HEK293 (cell line): ENCODE measurements around the gene SMIM24.

Experiments
- CTCF ChIA-PET: fragments of 350-600 bp; formaldehyde crosslinking; extraction: SDS; loops from one replicate; lab custom pipeline; 2021; ENCODE audit warnings: antibody characterized with exemption; lab: Yijun Ruan, JAX
- POLR2A ChIA-PET: fragments of 300-600 bp; formaldehyde crosslinking; extraction: SDS; loops from one replicate; lab custom pipeline; 2020; ENCODE audit warnings: antibody characterized with exemption, inconsistent platforms; lab: Yijun Ruan, JAX
- H3K27ac ChIP-seq: fragments of 200-500 bp; sonication (Bioruptor generic); 2 replicates; pipeline ENCODE4 v1.5.1; 2014; ENCODE audit warnings: low read depth, low read length, control low read depth, inconsistent platforms; ENCODE audit errors: extremely low read depth
- H3K36me3 ChIP-seq, 2 experiments: fragments of 200-500 bp in 1 of 2; sonication (Bioruptor generic) in 1 of 2; 1 replicate in 1 of 2; 2 replicates in 1 of 2; pipeline ENCODE4 v1.5.1; 2014 to 2017; ENCODE audit warnings: inconsistent platforms in 2 of 2, low read length in 2 of 2; ENCODE audit not compliant: control insufficient read depth in 2 of 2, insufficient read depth in 1 of 2
- H3K4me1 ChIP-seq: fragments of 200-500 bp; sonication (Bioruptor generic); 2 replicates; pipeline ENCODE4 v1.5.1; 2014; ENCODE audit warnings: mild to moderate bottlenecking, low read length, inconsistent platforms; ENCODE audit not compliant: control insufficient read depth, insufficient read depth
- H3K4me3 ChIP-seq: 2 replicates; pipeline ENCODE4 v1.5.1; 2011; ENCODE audit warnings: low read depth, mild to moderate bottlenecking, control low read depth, low read length, moderate library complexity
- H3K9me3 ChIP-seq: fragments of 200-500 bp; sonication (Bioruptor generic); 2 replicates; pipeline ENCODE4 v1.5.1; 2014; ENCODE audit warnings: low read depth, low read length, inconsistent platforms; ENCODE audit not compliant: control insufficient read depth, insufficient read depth
- BCL11B ChIP-seq: fragments of 450-650 bp; formaldehyde crosslinking; IDR thresholded peaks from 2 replicates; pipeline ENCODE4 v1.5.1; 2016; ENCODE audit warnings: low read depth, missing biosample characterization, missing genetic modification characterization
- EGR2 ChIP-seq: fragments of 450-650 bp; formaldehyde crosslinking; IDR thresholded peaks from 2 replicates; pipeline ENCODE4 v1.5.1; 2016; ENCODE audit warnings: low read depth, missing biosample characterization, missing genetic modification characterization
- FEZF1 ChIP-seq: fragments of 450-650 bp; formaldehyde crosslinking; IDR thresholded peaks from 2 replicates; pipeline ENCODE4 v1.5.1; 2016; ENCODE audit warnings: missing biosample characterization, missing genetic modification characterization
- GFI1B ChIP-seq: fragments of 450-650 bp; formaldehyde crosslinking; IDR thresholded peaks from 2 replicates; pipeline ENCODE4 v1.5.1; 2016; ENCODE audit warnings: missing biosample characterization, missing genetic modification characterization
- GLI2 ChIP-seq: fragments of 450-650 bp; formaldehyde crosslinking; IDR thresholded peaks from 2 replicates; pipeline ENCODE4; 2017; ENCODE audit warnings: missing biosample characterization, missing genetic modification characterization, low read depth, borderline replicate concordance
- GLIS1 ChIP-seq: fragments of 450-650 bp; formaldehyde crosslinking; IDR thresholded peaks from 2 replicates; pipeline ENCODE4 v1.5.1; 2016; ENCODE audit warnings: missing biosample characterization, missing genetic modification characterization
- GLIS2 ChIP-seq: fragments of 450-650 bp; formaldehyde crosslinking; IDR thresholded peaks from 2 replicates; pipeline ENCODE4 v1.5.1; 2016; ENCODE audit warnings: missing biosample characterization, missing genetic modification characterization
- KLF9 ChIP-seq: fragments of 450-650 bp; formaldehyde crosslinking; IDR thresholded peaks from 2 replicates; pipeline ENCODE4 v1.5.1; 2016; ENCODE audit warnings: missing biosample characterization, missing genetic modification characterization, low read depth
- MYNN ChIP-seq: fragments of 450-650 bp; formaldehyde crosslinking; IDR thresholded peaks from 2 replicates; pipeline ENCODE4 v1.5.1; 2016; ENCODE audit warnings: missing biosample characterization, missing genetic modification characterization, borderline replicate concordance
- SP7 ChIP-seq: fragments of 450-650 bp; formaldehyde crosslinking; IDR thresholded peaks from 2 replicates; pipeline ENCODE4 v1.5.1; 2016; ENCODE audit warnings: missing biosample characterization, missing genetic modification characterization
- ZBTB20 ChIP-seq: fragments of 450-650 bp; formaldehyde crosslinking; IDR thresholded peaks from 2 replicates; pipeline ENCODE4 v1.5.1; 2016; ENCODE audit warnings: missing biosample characterization, missing genetic modification characterization
- ZFHX2 ChIP-seq: fragments of 450-650 bp; formaldehyde crosslinking; conservative IDR thresholded peaks from 2 replicates; pipeline ENCODE4 v1.5.1; 2016; ENCODE audit warnings: missing biosample characterization, missing genetic modification characterization
- ZNF114 ChIP-seq: fragments of 450-650 bp; formaldehyde crosslinking; IDR thresholded peaks from 2 replicates; pipeline ENCODE4 v1.5.0; 2017; ENCODE audit warnings: missing biosample characterization, missing genetic modification characterization
- ZNF138 ChIP-seq: fragments of 450-650 bp; formaldehyde crosslinking; IDR thresholded peaks from 2 replicates; pipeline ENCODE4 v1.5.1; 2016; ENCODE audit warnings: missing biosample characterization, missing genetic modification characterization, borderline replicate concordance
- ZNF157 ChIP-seq: fragments of 450-650 bp; formaldehyde crosslinking; IDR thresholded peaks from 2 replicates; pipeline ENCODE4 v1.5.1; 2016; ENCODE audit warnings: missing biosample characterization, missing genetic modification characterization
- ZNF202 ChIP-seq: fragments of 450-650 bp; formaldehyde crosslinking; IDR thresholded peaks from 2 replicates; pipeline ENCODE4 v1.5.1; 2016; ENCODE audit warnings: missing biosample characterization, missing genetic modification characterization, borderline replicate concordance
- ZNF266 ChIP-seq: fragments of 450-650 bp; formaldehyde crosslinking; IDR thresholded peaks from 2 replicates; pipeline ENCODE4 v1.5.1; 2016; ENCODE audit warnings: missing biosample characterization, missing genetic modification characterization, low read depth
- ZNF324 ChIP-seq: fragments of 450-650 bp; formaldehyde crosslinking; IDR thresholded peaks from 2 replicates; pipeline ENCODE4 v1.5.1; 2016; ENCODE audit warnings: missing biosample characterization, missing genetic modification characterization
- ZNF335 ChIP-seq: fragments of 450-650 bp; formaldehyde crosslinking; conservative IDR thresholded peaks from 2 replicates; pipeline ENCODE4 v1.5.1; 2016; ENCODE audit warnings: missing biosample characterization, missing genetic modification characterization
- ZNF341 ChIP-seq: fragments of 450-650 bp; formaldehyde crosslinking; IDR thresholded peaks from 2 replicates; pipeline ENCODE4; 2016; ENCODE audit warnings: low read depth, missing biosample characterization, missing genetic modification characterization
- ZNF354C ChIP-seq: fragments of 450-650 bp; formaldehyde crosslinking; IDR thresholded peaks from 2 replicates; pipeline ENCODE4 v1.5.1; 2016; ENCODE audit warnings: missing biosample characterization, missing genetic modification characterization, low read depth, borderline replicate concordance
- ZNF394 ChIP-seq: fragments of 450-650 bp; formaldehyde crosslinking; IDR thresholded peaks from 2 replicates; pipeline ENCODE4 v1.5.1; 2016; ENCODE audit warnings: missing biosample characterization, missing genetic modification characterization, mild to moderate bottlenecking, moderate library complexity, borderline replicate concordance
- ZNF416 ChIP-seq: fragments of 450-650 bp; formaldehyde crosslinking; IDR thresholded peaks from 2 replicates; pipeline ENCODE4 v1.5.1; 2016; ENCODE audit warnings: missing biosample characterization, missing genetic modification characterization
- ZNF426 ChIP-seq: fragments of 450-650 bp; formaldehyde crosslinking; IDR thresholded peaks from 2 replicates; pipeline ENCODE4 v1.5.1; 2017; ENCODE audit warnings: missing biosample characterization, missing genetic modification characterization, mild to moderate bottlenecking, inconsistent platforms, moderate library complexity
- ZNF558 ChIP-seq: fragments of 450-650 bp; formaldehyde crosslinking; IDR thresholded peaks from 2 replicates; pipeline ENCODE4 v1.5.1; 2016; ENCODE audit warnings: missing biosample characterization, missing genetic modification characterization
- ZNF747 ChIP-seq: fragments of 450-650 bp; formaldehyde crosslinking; IDR thresholded peaks from 2 replicates; pipeline ENCODE4 v1.5.1; 2016; ENCODE audit warnings: missing biosample characterization, missing genetic modification characterization
- ZNF76 ChIP-seq: fragments of 450-650 bp; formaldehyde crosslinking; IDR thresholded peaks from 2 replicates; pipeline ENCODE4; 2016; ENCODE audit warnings: low read depth, missing biosample characterization, missing genetic modification characterization, borderline replicate concordance
- TF ChIP-seq, protein P1 (sequence below): fragments of 450-650 bp; formaldehyde crosslinking; IDR thresholded peaks from 2 replicates; pipeline ENCODE4 v1.5.1; 2016; ENCODE audit warnings: missing biosample characterization, missing genetic modification characterization
- TF ChIP-seq, protein P2 (sequence below): sonication (generic); formaldehyde crosslinking; IDR thresholded peaks from 2 replicates; pipeline ENCODE4 v1.8.1; 2022; ENCODE audit warnings: mild to moderate bottlenecking, moderate library complexity, missing genetic modification reagents
- TF ChIP-seq, protein P3 (sequence below): fragments of 450-650 bp; formaldehyde crosslinking; IDR thresholded peaks from 2 replicates; pipeline ENCODE4 v1.5.1; 2016; ENCODE audit warnings: missing biosample characterization, missing genetic modification characterization
- TF ChIP-seq, protein P4 (sequence below): fragments of 450-650 bp; formaldehyde crosslinking; IDR thresholded peaks from 2 replicates; pipeline ENCODE4 v1.5.1; 2016; ENCODE audit warnings: missing biosample characterization, missing genetic modification characterization
- TF ChIP-seq, protein P5 (sequence below): fragments of 450-650 bp; formaldehyde crosslinking; IDR thresholded peaks from 2 replicates; pipeline ENCODE4 v1.5.1; 2017; ENCODE audit warnings: missing biosample characterization, mild to moderate bottlenecking, missing genetic modification characterization, moderate library complexity

SMIM24 gene

DNA sequence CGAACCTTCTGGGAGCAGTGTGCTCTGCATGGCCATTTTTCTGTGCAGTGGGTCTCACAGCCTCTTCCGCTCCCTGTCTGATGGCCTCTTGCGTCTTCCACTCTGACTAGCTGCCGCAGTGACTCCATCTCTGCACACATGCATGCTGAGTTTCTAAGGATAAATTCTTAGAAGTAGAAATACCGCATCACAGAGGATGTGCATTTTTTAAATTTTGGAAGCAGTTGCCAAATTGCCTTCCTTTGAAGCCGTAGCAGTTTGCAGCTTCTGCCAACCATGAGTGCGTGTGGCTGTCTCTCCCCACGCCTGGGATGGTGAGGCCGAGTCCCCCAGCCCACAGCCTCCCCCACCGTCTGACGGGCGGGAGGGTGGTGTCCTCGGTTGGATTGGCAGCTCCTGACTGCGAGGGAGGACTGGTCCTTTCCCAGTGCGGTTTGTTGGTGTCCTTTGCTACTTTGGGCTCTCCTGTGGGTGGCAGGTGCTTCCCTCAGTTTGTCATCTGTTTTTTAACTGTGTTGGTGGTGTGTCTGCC is 35.6 kb upstream of the SMIM24 start (continued):
- TF ChIP-seq ZNF558: no peak
- TF ChIP-seq ZNF426 (tag by site-specific recombination): no peak
- peak; percentile 58 for TF ChIP-seq EGR2 (tag by site-specific recombination)
- no peak for TF ChIP-seq ZNF335 (tag by site-specific recombination)
- TF ChIP-seq ZNF416 (tag by site-specific recombination): no peak
- TF ChIP-seq BCL11B (tag by site-specific recombination): no peak
- TF ChIP-seq, protein P1, sequence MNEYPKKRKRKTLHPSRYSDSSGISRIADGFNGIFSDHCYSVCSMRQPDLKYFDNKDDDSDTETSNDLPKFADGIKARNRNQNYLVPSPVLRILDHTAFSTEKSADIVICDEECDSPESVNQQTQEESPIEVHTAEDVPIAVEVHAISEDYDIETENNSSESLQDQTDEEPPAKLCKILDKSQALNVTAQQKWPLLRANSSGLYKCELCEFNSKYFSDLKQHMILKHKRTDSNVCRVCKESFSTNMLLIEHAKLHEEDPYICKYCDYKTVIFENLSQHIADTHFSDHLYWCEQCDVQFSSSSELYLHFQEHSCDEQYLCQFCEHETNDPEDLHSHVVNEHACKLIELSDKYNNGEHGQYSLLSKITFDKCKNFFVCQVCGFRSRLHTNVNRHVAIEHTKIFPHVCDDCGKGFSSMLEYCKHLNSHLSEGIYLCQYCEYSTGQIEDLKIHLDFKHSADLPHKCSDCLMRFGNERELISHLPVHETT: no peak
- no peak for TF ChIP-seq GLIS2
- TF ChIP-seq ZNF138 (tag by site-specific recombination): no peak
- no peak for TF ChIP-seq GFI1B (tag by site-specific recombination)
- no peak for TF ChIP-seq ZNF114 (tag by site-specific recombination)
- TF ChIP-seq FEZF1 (tag by site-specific recombination): no peak
- TF ChIP-seq ZFHX2 (tag by site-specific recombination): 0 out of 2 replicates have a peak, but pooled peaks have one; percentile 25
- TF ChIP-seq, all 188 proteins: peak for 2

DNA sequence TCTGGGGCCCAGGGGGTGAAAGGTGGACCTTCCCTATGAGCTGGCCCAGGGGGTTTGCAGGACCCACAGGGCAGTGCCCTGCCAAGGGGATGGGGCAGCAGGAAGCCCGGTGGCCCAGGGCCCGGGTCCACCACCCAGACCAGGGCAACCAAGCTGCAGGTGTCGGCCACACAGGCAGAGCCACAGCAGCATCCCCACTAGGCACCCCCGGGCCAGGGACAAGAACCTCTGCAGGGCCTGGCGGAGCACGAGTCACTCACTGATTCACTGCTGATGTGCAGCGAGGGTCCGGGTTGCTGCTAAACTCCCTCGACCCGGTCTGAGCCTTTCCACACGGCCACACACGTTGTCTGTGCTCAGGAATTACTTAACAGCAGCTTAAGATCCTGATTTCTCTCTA is 34.6 kb upstream of the SMIM24 start:
- Histone ChIP-seq H3K27ac (no peak overlapping the region), H3K4me3 (no peak overlapping the region), H3K36me3 (peaks cover 12 to 70% of the 10 kb centered on the region in 2 experiments; a peak in 2 of 3 replicates), H3K9me3 (no peaks in the 10 kb centered on the region), H3K4me1 (peaks cover 4% of the 10 kb centered on the region; the same call in 1 of the 2 replicates)
- POLR2A ChIA-PET: interaction anchor here (0.7 kb wide), 1 partner anchor 64 kb away, joined by 4 read pairs; no protein-coding TSS in a partner anchor
- CTCF ChIA-PET: no interaction called here
- TF ChIP-seq GLI2 (tag by site-specific recombination) (no peak), SP7 (tag by site-specific recombination) (no peak), ZNF76 (tag by site-specific recombination) (no peak), ZNF266 (tag by site-specific recombination) (no peak), ZNF747 (tag by site-specific recombination) (no peak), KLF9 (tag by site-specific recombination) (no peak), ZNF426 (tag by site-specific recombination) (no peak), ZNF394 (tag by site-specific recombination) (no peak), GLIS1 (tag by site-specific recombination) (peak; percentile 45), MYNN (tag by site-specific recombination) (no peak), ZNF157 (tag by site-specific recombination) (no peak), FEZF1 (tag by site-specific recombination) (no peak), ZNF354C (tag by site-specific recombination) (no peak), ZNF341 (tag by site-specific recombination) (no peak), ZNF202 (tag by site-specific recombination) (no peak), ZBTB20 (tag by site-specific recombination) (no peak), ZNF324 (tag by site-specific recombination) (no peak)
- TF ChIP-seq, protein P2, sequence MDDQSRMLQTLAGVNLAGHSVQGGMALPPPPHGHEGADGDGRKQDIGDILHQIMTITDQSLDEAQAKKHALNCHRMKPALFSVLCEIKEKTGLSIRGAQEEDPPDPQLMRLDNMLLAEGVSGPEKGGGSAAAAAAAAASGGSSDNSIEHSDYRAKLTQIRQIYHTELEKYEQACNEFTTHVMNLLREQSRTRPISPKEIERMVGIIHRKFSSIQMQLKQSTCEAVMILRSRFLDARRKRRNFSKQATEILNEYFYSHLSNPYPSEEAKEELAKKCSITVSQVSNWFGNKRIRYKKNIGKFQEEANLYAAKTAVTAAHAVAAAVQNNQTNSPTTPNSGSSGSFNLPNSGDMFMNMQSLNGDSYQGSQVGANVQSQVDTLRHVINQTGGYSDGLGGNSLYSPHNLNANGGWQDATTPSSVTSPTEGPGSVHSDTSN (CRISPR knock-in tag): no peak
- TF ChIP-seq, protein P3, sequence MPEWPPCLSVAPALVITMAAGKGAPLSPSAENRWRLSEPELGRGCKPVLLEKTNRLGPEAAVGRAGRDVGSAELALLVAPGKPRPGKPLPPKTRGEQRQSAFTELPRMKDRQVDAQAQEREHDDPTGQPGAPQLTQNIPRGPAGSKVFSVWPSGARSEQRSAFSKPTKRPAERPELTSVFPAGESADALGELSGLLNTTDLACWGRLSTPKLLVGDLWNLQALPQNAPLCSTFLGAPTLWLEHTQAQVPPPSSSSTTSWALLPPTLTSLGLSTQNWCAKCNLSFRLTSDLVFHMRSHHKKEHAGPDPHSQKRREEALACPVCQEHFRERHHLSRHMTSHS (tag by site-specific recombination): no peak
- TF ChIP-seq, protein P4, sequence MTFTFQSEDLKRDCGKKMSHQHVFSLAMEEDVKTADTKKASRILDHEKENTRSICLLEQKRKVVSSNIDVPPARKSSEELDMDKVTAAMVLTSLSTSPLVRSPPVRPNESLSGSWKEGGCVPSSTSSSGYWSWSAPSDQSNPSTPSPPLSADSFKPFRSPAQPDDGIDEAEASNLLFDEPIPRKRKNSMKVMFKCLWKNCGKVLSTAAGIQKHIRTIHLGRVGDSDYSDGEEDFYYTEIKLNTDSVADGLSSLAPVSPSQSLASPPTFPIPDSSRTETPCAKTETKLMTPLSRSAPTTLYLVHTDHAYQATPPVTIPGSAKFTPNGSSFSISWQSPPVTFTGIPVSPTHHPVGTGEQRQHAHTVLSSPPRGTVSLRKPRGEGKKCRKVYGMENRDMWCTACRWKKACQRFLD: no peak
- TF ChIP-seq, protein P5, sequence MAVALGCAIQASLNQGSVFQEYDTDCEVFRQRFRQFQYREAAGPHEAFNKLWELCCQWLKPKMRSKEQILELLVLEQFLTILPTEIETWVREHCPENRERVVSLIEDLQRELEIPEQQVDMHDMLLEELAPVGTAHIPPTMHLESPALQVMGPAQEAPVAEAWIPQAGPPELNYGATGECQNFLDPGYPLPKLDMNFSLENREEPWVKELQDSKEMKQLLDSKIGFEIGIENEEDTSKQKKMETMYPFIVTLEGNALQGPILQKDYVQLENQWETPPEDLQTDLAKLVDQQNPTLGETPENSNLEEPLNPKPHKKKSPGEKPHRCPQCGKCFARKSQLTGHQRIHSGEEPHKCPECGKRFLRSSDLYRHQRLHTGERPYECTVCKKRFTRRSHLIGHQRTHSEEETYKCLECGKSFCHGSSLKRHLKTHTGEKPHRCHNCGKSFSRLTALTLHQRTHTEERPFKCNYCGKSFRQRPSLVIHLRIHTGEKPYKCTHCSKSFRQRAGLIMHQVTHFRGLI (tag by site-specific recombination): no peak
